ENCODE results near the gene CNTNAP5. TPM values are rescaled to one million over a fixed set of nuclear protein-coding genes. Genes with fewer than 3 reads are reported as not detected.

CNTNAP5 gene
- total RNA-seq, 4 donors from 2014 or later = not detected

GRCh38 chr2:124261456-124261855 is 236.4 kb downstream of the CNTNAP5 start:
- intact Hi-C loops (cut with DNase I; ENCODE audit: low total_unique reads) = no loop called here
- ATAC-seq = no peak
- no peak overlapping the region for H3K4me3 ChIP-seq
- no peak for DNase-seq
- H3K27me3 ChIP-seq = no peaks in the 10 kb centered on the region
- TF ChIP-seq CTCF (IDR thresholded peaks at IDR 0.05 in 4 of 5, conservative IDR thresholded peaks at IDR 0.05 in 1 of 5) (no peak), POLR2A (IDR thresholded peaks at IDR 0.05) (no peak)
- H3K4me1 ChIP-seq = no peaks in the 10 kb centered on the region
- H3K9me3 ChIP-seq = no peaks in the 10 kb centered on the region
- no peak overlapping the region for H3K27ac ChIP-seq
- in situ Hi-C loops (cut with MboI; ENCODE audit: low sequenced_read_pairs in 4 of 4) = no loop called here
- no peaks in the 10 kb centered on the region for H3K36me3 ChIP-seq

- DNase-seq = no peak
- Histone ChIP-seq H3K4me1 (no peaks in the 10 kb centered on the region), H3K4me3 (no peak overlapping the region), H3K27me3 (no peaks in the 10 kb centered on the region), H3K9me3 (no peaks in the 10 kb centered on the region), H3K27ac (no peak overlapping the region), H3K36me3 (no peaks in the 10 kb centered on the region)
- ATAC-seq = no peak
- TF ChIP-seq CTCF (IDR thresholded peaks at IDR 0.05 in 4 of 5, conservative IDR thresholded peaks at IDR 0.05 in 1 of 5) (no peak), POLR2A (IDR thresholded peaks at IDR 0.05) (no peak)
- intact Hi-C loops (cut with DNase I; ENCODE audit: low total_unique reads) = no loop called here
- in situ Hi-C loops (cut with MboI; ENCODE audit: low sequenced_read_pairs in 4 of 4) = no loop called here
Measured at GRCh38 chr2:124264551-124265091, 239.5 kb downstream of the CNTNAP5 start.

GRCh38 chr2:124267794-124268193 is 242.7 kb downstream of the CNTNAP5 start:
- Histone ChIP-seq H3K27ac (no peak overlapping the region), H3K36me3 (no peaks in the 10 kb centered on the region), H3K4me1 (no peaks in the 10 kb centered on the region), H3K4me3 (no peak overlapping the region), H3K9me3 (no peaks in the 10 kb centered on the region), H3K27me3 (no peaks in the 10 kb centered on the region)
- no peak for ATAC-seq
- in situ Hi-C loops (cut with MboI; ENCODE audit: low sequenced_read_pairs in 4 of 4) = no loop called here
- intact Hi-C loops (cut with DNase I; ENCODE audit: low total_unique reads) = no loop called here
- no peak for DNase-seq
- TF ChIP-seq CTCF (IDR thresholded peaks at IDR 0.05 in 4 of 5, conservative IDR thresholded peaks at IDR 0.05 in 1 of 5) (no peak), POLR2A (IDR thresholded peaks at IDR 0.05) (no peak)

- intact Hi-C loops (cut with DNase I; ENCODE audit: low total_unique reads) = no loop called here
- DNase-seq (no peak), ATAC-seq (no peak)
- H3K36me3 ChIP-seq = no peaks in the 10 kb centered on the region
- H3K27me3 ChIP-seq = no peaks in the 10 kb centered on the region
- H3K9me3 ChIP-seq = no peaks in the 10 kb centered on the region
- no peak overlapping the region for H3K4me3 ChIP-seq
- H3K4me1 ChIP-seq = no peaks in the 10 kb centered on the region
- in situ Hi-C loops (cut with MboI; ENCODE audit: low sequenced_read_pairs in 4 of 4) = no loop called here
- no peak for TF ChIP-seq CTCF (IDR thresholded peaks at IDR 0.05 in 4 of 5, conservative IDR thresholded peaks at IDR 0.05 in 1 of 5)
- no peak for TF ChIP-seq POLR2A (IDR thresholded peaks at IDR 0.05)
- H3K27ac ChIP-seq = no peak overlapping the region
Measured at GRCh38 chr2:124269348-124269747, 244.3 kb downstream of the CNTNAP5 start.

DNA sequence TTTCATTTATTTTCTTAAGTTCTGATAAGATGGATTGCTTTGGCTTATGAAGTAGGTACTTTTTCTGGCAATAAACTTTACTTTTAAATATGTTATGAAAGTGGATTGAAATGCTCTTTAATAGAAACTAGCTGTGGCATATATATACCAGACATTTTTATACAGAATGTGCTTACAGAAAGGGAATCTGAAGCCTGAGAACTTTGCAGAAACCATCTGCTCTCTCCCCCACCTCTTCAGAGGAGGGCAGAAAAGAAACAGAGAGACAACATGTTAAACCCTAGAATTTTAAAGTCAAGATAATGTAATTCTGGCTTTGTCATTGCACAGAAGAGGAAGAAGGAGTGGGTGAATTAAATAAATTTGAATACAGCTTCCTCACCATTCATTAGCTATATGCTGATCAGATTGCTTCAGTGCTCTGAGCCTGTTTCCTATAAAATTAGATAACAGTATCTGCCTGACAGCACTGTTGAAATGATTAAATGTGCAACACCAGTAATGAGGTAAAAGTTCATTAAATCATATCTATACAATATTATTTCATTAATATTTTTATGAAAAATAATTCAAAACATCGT is 247.3 kb downstream of the CNTNAP5 start:
- Histone ChIP-seq H3K4me3 (no peak overlapping the region), H3K4me1 (no peaks in the 10 kb centered on the region), H3K9me3 (no peaks in the 10 kb centered on the region), H3K27ac (no peak overlapping the region), H3K27me3 (no peaks in the 10 kb centered on the region), H3K36me3 (no peaks in the 10 kb centered on the region)
- in situ Hi-C loops (cut with MboI; ENCODE audit: low sequenced_read_pairs in 4 of 4) = no loop called here
- intact Hi-C loops (cut with DNase I; ENCODE audit: low total_unique reads) = no loop called here
- TF ChIP-seq CTCF (IDR thresholded peaks at IDR 0.05 in 4 of 5, conservative IDR thresholded peaks at IDR 0.05 in 1 of 5) (no peak), POLR2A (IDR thresholded peaks at IDR 0.05) (no peak)
- DNase-seq (no peak), ATAC-seq (no peak)

Data from gastrocnemius medialis (tissue), 4 donors.